Neutrophil (primary cell): ENCODE measurements around the gene MAPT.

Experiments
- H3K27ac ChIP-seq: fragments of 200-600 bp; sonication (generic); 2 replicates; pipeline ENCODE4 v1.5.1; 2016; ENCODE audit warnings: mild to moderate bottlenecking, moderate library complexity
- H3K27me3 ChIP-seq: fragments of 200-600 bp; sonication (generic); 2 replicates; pipeline ENCODE4 v1.6.0; 2016; ENCODE audit warnings: mild to moderate bottlenecking
- H3K36me3 ChIP-seq: fragments of 200-600 bp; sonication (generic); 2 replicates; pipeline ENCODE4 v1.5.1; 2017
- H3K4me1 ChIP-seq, 2 experiments: fragments of 200-600 bp in 1 of 2; sonication (generic) in 1 of 2; 1 replicate in 1 of 2; 2 replicates in 1 of 2; pipeline versions ENCODE4 v1.5.1 to v1.6.1; 2013 to 2016; ENCODE audit warnings: low read depth in 1 of 2, low read length in 1 of 2, mild to moderate bottlenecking in 1 of 2, moderate library complexity in 1 of 2; ENCODE audit not compliant: control insufficient read depth in 1 of 2, insufficient read depth in 1 of 2
- H3K4me3 ChIP-seq, 2 experiments: fragments of 200-600 bp in 1 of 2; sonication (generic) in 1 of 2; 1 replicate in 1 of 2; 2 replicates in 1 of 2; pipeline ENCODE4 v1.5.1; 2013 to 2016; ENCODE audit warnings: low read depth in 1 of 2, low read length in 1 of 2, mild to moderate bottlenecking in 1 of 2, moderate library complexity in 1 of 2
- H3K9me3 ChIP-seq: fragments of 200-600 bp; sonication (generic); 2 replicates; pipeline ENCODE4 v1.5.1; 2016
- CTCF ChIP-seq: fragments of 200-600 bp; sonication (generic); IDR thresholded peaks from 2 replicates; pipeline ENCODE4 v1.5.1; 2016; ENCODE audit warnings: antibody characterized with exemption

Gene MAPT

DNA sequence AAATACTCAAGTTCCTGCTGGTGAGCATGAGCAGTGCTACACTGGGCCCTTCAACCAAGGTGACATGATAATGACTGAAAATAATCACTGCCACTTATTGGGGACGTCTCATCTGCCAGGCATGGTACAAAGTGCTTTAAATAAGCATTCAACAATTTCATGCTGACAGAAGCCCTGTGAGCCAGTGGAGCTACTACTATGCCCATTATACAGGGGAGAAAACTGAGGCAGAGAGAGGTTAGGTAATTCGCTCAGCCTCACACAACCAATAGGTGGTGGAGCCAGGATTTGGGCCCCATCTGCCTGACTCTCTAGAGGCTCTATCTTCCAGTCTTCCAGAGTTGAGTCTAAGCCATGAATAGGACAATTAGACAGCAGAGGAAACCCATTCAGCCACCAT, 74.4 kb downstream of the MAPT start:
- peaks cover 54% of the 10 kb centered on the region for H3K27me3 ChIP-seq

DNA sequence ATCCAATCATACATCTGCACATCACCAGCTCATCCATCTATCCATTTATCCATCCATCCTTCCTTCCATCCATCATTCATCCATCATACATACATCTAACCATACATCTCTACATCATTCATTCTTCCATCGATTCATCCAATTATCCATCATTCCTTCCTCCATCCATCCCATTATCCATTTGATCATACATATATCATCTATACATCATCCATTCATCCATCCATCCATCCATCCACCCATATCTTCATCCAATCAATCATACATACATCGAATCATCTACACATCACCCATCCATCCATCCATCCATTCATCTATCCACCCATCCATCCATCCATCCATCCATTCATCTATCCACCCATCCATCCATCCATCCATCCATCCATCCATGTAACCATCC, 75.4 kb downstream of the MAPT start:
- Histone ChIP-seq H3K36me3 (no peaks in the 10 kb centered on the region), H3K27me3 (peaks cover 54% of the 10 kb centered on the region), H3K4me3 (no peak overlapping the region), H3K9me3 (no peaks in the 10 kb centered on the region), H3K4me1 (no peaks in the 10 kb centered on the region), H3K27ac (no peak overlapping the region)
- TF ChIP-seq CTCF: no peak

More for the DNA sequence above, 74.4 kb downstream of the MAPT start:
- no peak overlapping the region for H3K4me3 ChIP-seq
- H3K36me3 ChIP-seq: no peaks in the 10 kb centered on the region
- H3K9me3 ChIP-seq: no peaks in the 10 kb centered on the region
- no peak for TF ChIP-seq CTCF
- H3K4me1 ChIP-seq: no peaks in the 10 kb centered on the region
- H3K27ac ChIP-seq: no peak overlapping the region

- no peak for TF ChIP-seq CTCF
- no peaks in the 10 kb centered on the region for H3K36me3 ChIP-seq
- H3K9me3 ChIP-seq: no peaks in the 10 kb centered on the region
- no peak overlapping the region for H3K4me3 ChIP-seq
- H3K27ac ChIP-seq: no peak overlapping the region
- no peaks in the 10 kb centered on the region for H3K4me1 ChIP-seq
- H3K27me3 ChIP-seq: peaks cover 47% of the 10 kb centered on the region
These were observed 76.3 kb downstream of the MAPT start for GRCh38 chr17:45970659-45971058.

GRCh38 chr17:45971698-45972141, 77.4 kb downstream of the MAPT start:
- Histone ChIP-seq H3K4me1 (no peaks in the 10 kb centered on the region), H3K9me3 (no peaks in the 10 kb centered on the region), H3K36me3 (no peaks in the 10 kb centered on the region), H3K27me3 (peaks cover 36% of the 10 kb centered on the region), H3K27ac (no peak overlapping the region), H3K4me3 (no peak overlapping the region)
- TF ChIP-seq CTCF: no peak

DNA sequence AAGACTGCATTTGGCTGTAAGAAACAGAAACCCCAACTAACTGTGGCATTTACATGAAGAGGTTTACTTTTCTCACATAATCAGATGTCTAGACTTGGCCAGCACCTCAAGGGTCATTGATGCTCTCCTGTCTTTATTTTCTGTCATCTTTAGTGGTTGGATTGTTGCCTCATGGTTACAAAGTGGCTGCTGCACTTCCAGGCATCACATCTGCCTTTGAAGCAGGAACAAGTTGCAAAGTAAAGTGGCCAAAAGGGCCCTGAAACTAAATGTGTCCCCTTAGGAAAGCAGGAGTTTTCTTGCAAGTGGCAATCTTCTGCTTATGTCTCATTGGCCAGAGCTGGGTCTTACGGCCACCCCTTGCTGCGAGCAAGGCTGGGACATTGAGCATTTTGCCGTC, 78.2 kb downstream of the MAPT start:
- no peak overlapping the region for H3K27ac ChIP-seq
- H3K36me3 ChIP-seq: no peaks in the 10 kb centered on the region
- peaks cover 28% of the 10 kb centered on the region for H3K27me3 ChIP-seq
- H3K4me1 ChIP-seq: no peaks in the 10 kb centered on the region
- H3K9me3 ChIP-seq: no peaks in the 10 kb centered on the region
- TF ChIP-seq CTCF: no peak
- H3K4me3 ChIP-seq: no peak overlapping the region
